ENCODE results near the gene SLC2A10. TPM values are rescaled to one million over a fixed set of nuclear protein-coding genes. Genes with fewer than 3 reads are reported as not detected.
A peak's percentile ranks its signal among the peaks of the same experiment; 100 is the strongest.
"Not testable (repeated sequence)": the region's sequence is repeated elsewhere in the genome, so short reads cannot be mapped to it uniquely, and the experiment has no call there.

SLC2A10 gene
- total and polyA plus RNA-seq, 5 donors, result 4.6 to 8.5 (median 7.4) TPM

DNA sequence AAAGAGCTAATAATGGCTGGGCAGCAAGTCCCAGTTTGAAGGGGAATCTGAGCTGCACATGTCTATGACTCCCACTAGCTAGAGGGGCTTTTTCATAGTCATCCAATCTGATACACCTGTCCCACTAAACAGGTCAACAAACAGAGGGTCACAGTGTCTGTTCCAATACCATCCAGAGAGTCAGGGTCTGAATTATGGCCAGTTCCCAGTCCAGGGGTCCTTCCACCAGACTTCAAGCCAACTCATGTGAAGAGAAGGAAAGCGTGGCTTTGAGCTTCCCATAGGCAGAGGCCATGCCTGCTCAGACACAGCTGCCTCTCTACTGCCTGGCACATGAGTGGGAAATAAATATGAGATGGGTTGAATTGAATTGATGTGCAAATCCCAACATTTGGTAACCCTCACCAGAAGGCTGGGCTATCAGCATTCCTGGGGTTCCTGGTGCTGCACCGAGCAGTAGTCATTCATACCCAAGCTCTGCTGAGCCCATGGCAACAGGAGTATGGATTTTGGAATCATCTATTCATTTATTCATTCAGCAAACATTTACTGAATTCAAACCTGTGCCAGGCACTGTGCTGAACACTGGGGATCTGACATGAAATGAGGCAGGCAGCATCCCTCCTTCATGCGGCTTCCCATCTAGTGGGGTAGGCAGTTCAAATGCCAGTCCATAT is 37.4 kb upstream of the SLC2A10 start:
- Histone ChIP-seq H3K4me1 (ENCODE audit: control insufficient read depth, insufficient read depth, low read length) (no peaks in the 10 kb centered on the region), H3K27me3 (ENCODE audit: control insufficient read depth, insufficient read depth) (no peaks in the 10 kb centered on the region), H3K4me3 (ENCODE audit: low read length) (no peak overlapping the region), H3K9me3 (ENCODE audit: control insufficient read depth, low read length) (peaks cover 4% of the 10 kb centered on the region), H3K27ac (ENCODE audit: low read length) (no peak overlapping the region)
- 98% methylated on average over 3 of the region's 3 CpGs for WGBS
- no peak for DNase-seq
- intact Hi-C loops (cut with DNase I), result loop anchor here in 1 of 4 donors (10.0 kb wide), 1 partner anchor 117 kb away; the partner anchor contains the start of gene OCSTAMP
- no peak for ATAC-seq

GRCh38 chr20:46672543-46673148 is 36.8 kb upstream of the SLC2A10 start:
- H3K9me3 ChIP-seq (ENCODE audit: control insufficient read depth, low read length), result peaks cover 4% of the 10 kb centered on the region
- no peak overlapping the region for H3K4me3 ChIP-seq (ENCODE audit: low read length)
- WGBS, result 93% methylated on average over 5 of the region's 5 CpGs
- H3K4me1 ChIP-seq (ENCODE audit: control insufficient read depth, insufficient read depth, low read length), result no peaks in the 10 kb centered on the region
- H3K27me3 ChIP-seq (ENCODE audit: control insufficient read depth, insufficient read depth), result no peaks in the 10 kb centered on the region
- no peak for DNase-seq
- no peak for ATAC-seq
- intact Hi-C loops (cut with DNase I), result loop anchor here in 1 of 4 donors (10.0 kb wide), 1 partner anchor 118 kb away; the partner anchor contains the start of gene OCSTAMP
- no peak overlapping the region for H3K27ac ChIP-seq (ENCODE audit: low read length)

DNA sequence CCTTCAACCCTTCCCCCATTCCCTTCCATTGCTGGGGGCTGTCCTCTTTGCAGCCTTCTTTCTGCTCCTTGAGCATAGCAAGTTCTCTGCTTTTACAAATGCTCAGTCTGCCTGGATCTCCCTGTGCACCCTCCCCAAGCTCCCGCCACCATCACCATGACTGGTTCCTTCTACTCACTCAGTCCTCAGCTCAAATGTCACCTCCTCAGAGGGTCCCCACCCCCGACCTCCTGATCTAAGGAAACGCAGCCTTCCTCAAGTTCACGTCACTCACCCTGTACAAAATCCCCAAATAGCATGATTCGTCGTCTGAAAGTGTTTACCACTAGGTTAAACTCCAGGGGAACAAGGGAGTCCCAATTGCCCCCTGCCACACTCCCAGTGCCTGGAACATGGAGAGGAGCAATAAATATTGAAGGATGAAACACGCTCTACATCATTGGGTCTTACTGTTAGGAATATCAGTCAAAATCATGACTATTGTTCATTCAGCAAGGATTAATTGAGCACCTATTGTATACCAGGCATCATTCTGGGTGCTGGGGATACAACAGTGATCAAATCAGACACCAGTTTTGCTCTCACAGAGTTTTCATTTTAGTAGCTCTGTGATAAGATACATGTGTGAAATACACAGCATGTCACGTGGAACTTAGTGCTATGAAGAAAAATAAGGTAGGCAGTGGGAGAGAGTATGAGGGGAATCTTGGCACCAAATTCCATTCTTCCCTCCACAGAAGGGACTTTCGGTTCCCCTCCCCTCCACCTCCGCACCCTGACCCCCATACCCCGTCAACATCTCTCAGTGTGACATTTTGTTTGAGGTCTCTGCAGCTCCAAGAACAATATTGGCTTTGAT is 35.8 kb upstream of the SLC2A10 start:
- intact Hi-C loops (cut with DNase I), result loop anchor here in 1 of 4 donors (10.0 kb wide), 1 partner anchor 119 kb away; the partner anchor contains the start of gene OCSTAMP
- no peak overlapping the region for H3K27ac ChIP-seq (ENCODE audit: low read length)
- WGBS, result 72% methylated on average over 11 of the region's 11 CpGs

DNA sequence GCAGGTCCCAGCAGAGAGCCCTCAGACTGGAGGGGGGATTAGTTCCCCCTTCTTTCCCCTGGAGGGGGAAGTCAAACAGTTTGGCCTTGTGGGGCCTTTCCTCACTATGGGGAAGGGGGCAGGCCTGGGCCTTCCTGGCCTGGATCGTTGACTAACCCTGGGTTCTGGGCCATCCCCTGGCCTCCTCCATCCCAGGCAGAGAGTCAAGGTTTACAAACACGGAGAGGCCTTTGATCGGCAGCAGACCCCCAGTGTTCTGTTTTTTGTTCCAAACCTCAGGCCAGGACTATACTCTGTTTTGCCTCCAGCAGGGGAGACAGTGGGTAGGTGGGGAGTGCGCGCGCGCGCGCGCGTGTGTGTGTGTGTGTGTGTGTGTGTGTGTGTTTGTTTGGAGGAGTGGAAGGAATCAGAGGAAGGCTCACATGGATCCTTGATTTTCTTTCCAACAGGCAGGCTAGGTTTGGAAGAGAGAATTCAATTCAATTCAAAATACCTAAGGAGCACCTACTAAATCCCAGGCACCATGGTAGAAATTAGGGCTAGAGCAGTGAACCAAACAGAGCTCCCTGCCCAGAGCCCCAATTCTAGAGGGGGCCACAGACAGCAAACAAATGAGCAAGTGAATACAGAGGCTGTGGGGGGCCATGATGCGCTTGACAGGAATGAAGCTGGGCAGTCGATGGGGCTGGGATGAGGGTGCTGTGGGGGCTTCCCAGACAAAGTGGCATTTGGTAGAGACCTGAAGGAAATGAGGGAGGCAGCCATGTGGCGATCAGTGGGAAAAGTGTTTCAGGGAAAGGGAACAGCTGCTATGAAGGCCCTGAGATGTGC is 35.0 kb upstream of the SLC2A10 start:
- H3K9me3 ChIP-seq (ENCODE audit: control insufficient read depth, low read length), result peaks cover 4% of the 10 kb centered on the region
- H3K27me3 ChIP-seq (ENCODE audit: control insufficient read depth, insufficient read depth), result no peaks in the 10 kb centered on the region
- H3K27ac ChIP-seq (ENCODE audit: low read length), result no peak overlapping the region
- ATAC-seq, result peak; percentile 34 to 53
- 65% methylated on average over 14 of the region's 14 CpGs for WGBS
- peak in 1 of 3 donors; percentile 50 for DNase-seq
- intact Hi-C loops (cut with DNase I), result loop anchor here in 1 of 4 donors (10.0 kb wide), 1 partner anchor 120 kb away; the partner anchor contains the start of gene OCSTAMP
- H3K4me3 ChIP-seq (ENCODE audit: low read length), result no peak overlapping the region
- no peaks in the 10 kb centered on the region for H3K4me1 ChIP-seq (ENCODE audit: control insufficient read depth, insufficient read depth, low read length)

More for the DNA sequence above, 35.8 kb upstream of the SLC2A10 start:
- no peaks in the 10 kb centered on the region for H3K27me3 ChIP-seq (ENCODE audit: control insufficient read depth, insufficient read depth)
- no peaks in the 10 kb centered on the region for H3K4me1 ChIP-seq (ENCODE audit: control insufficient read depth, insufficient read depth, low read length)
- H3K4me3 ChIP-seq (ENCODE audit: low read length), result no peak overlapping the region
- DNase-seq (no peak), ATAC-seq (no peak)
- peaks cover 4% of the 10 kb centered on the region for H3K9me3 ChIP-seq (ENCODE audit: control insufficient read depth, low read length)

DNA sequence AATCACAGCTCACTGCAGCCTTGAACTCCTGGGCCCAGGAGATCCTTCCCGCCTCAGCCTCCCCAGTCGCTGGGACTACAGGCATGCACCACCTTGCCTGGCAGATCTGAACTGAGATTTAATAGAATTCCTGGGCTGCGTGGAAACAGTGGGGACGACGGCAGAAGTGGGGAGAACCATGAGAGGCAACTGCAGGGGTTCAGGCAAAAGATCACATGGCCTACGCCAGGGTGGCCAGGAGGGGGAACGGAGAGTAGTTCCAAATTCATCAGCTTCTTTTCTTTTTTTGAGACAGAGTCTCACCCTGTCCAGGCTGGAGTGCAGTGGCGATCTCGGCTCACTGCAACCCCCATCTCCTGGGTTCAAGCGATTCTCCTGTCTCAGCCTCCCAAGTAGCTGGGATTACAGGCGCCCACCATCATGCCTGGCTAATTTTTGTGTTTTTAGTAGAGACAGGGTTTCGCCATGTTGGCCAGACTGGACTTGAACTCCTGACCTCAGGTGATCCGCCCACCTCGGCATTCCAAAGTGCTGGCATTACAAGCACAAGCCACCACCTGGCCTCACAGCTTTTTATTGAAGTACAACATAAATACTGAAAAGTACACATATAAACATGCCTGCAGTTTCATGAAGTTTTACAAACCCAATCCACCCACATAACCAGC is 32.7 kb upstream of the SLC2A10 start:
- ATAC-seq, result not testable (repeated sequence)
- intact Hi-C loops (cut with DNase I), result loop anchor here in 1 of 4 donors (10.0 kb wide), 1 partner anchor 122 kb away; the partner anchor contains the start of gene OCSTAMP

GRCh38 chr20:46677608-46678007 is 31.8 kb upstream of the SLC2A10 start:
- Histone ChIP-seq H3K9me3 (ENCODE audit: control insufficient read depth, low read length) (peaks cover 2% of the 10 kb centered on the region), H3K27me3 (ENCODE audit: control insufficient read depth, insufficient read depth) (no peaks in the 10 kb centered on the region), H3K27ac (ENCODE audit: low read length) (no peak overlapping the region), H3K4me3 (ENCODE audit: low read length) (no peak overlapping the region), H3K4me1 (ENCODE audit: control insufficient read depth, insufficient read depth, low read length) (peaks cover under 1% of the 10 kb centered on the region)
- no peak for ATAC-seq
- DNase-seq, result no peak
- WGBS, result 90% methylated on average over 5 of the region's 5 CpGs
- intact Hi-C loops (cut with DNase I), result loop anchor here in 1 of 4 donors (10.0 kb wide), 1 partner anchor 123 kb away; the partner anchor contains the start of gene OCSTAMP

More for the DNA sequence above, 32.7 kb upstream of the SLC2A10 start:
- not testable (repeated sequence) for H3K27me3 ChIP-seq (ENCODE audit: control insufficient read depth, insufficient read depth); DNase-seq; H3K4me3 ChIP-seq (ENCODE audit: low read length); H3K9me3 ChIP-seq (ENCODE audit: control insufficient read depth, low read length); H3K27ac ChIP-seq (ENCODE audit: low read length); H3K4me1 ChIP-seq (ENCODE audit: control insufficient read depth, insufficient read depth, low read length)
- WGBS, result 92% methylated on average over 13 of the region's 14 CpGs

- 84% methylated on average over 4 of the region's 4 CpGs for WGBS
- Histone ChIP-seq H3K4me1 (ENCODE audit: control insufficient read depth, insufficient read depth, low read length) (peaks cover 6% of the 10 kb centered on the region), H3K27ac (ENCODE audit: low read length) (no peak overlapping the region), H3K4me3 (ENCODE audit: low read length) (no peak overlapping the region), H3K27me3 (ENCODE audit: control insufficient read depth, insufficient read depth) (no peaks in the 10 kb centered on the region), H3K9me3 (ENCODE audit: control insufficient read depth, low read length) (no peaks in the 10 kb centered on the region)
- ATAC-seq (no peak), DNase-seq (no peak)
- intact Hi-C loops (cut with DNase I), result loop anchor here in 1 of 4 donors (10.0 kb wide), 1 partner anchor 124 kb away; the partner anchor contains the start of gene OCSTAMP
Measured at GRCh38 chr20:46678516-46678915, 30.9 kb upstream of the SLC2A10 start.

GRCh38 chr20:46680684-46681031 is 28.8 kb upstream of the SLC2A10 start:
- WGBS, result 91% methylated on average over 2 of the region's 2 CpGs
- intact Hi-C loops (cut with DNase I), result loop anchor here in 2 of 4 donors (2.0 to 10.0 kb wide), 4 partner anchors 108 to 156 kb away; no protein-coding TSS in a partner anchor
- Histone ChIP-seq H3K4me3 (ENCODE audit: low read length) (no peak overlapping the region), H3K27ac (ENCODE audit: low read length) (no peak overlapping the region), H3K4me1 (ENCODE audit: control insufficient read depth, insufficient read depth, low read length) (peaks cover 6% of the 10 kb centered on the region), H3K27me3 (ENCODE audit: control insufficient read depth, insufficient read depth) (no peaks in the 10 kb centered on the region), H3K9me3 (ENCODE audit: control insufficient read depth, low read length) (no peaks in the 10 kb centered on the region)
- DNase-seq (no peak), ATAC-seq (no peak)

GRCh38 chr20:46681032-46681854 is 28.2 kb upstream of the SLC2A10 start:
- no peak overlapping the region for H3K27ac ChIP-seq (ENCODE audit: low read length)
- DNase-seq (peak; percentile 33 to 73 (median 60)), ATAC-seq (no peak)
- WGBS, result 48% methylated on average over 14 of the region's 14 CpGs
- H3K4me3 ChIP-seq (ENCODE audit: low read length), result no peak overlapping the region
- peaks cover 6% of the 10 kb centered on the region for H3K4me1 ChIP-seq (ENCODE audit: control insufficient read depth, insufficient read depth, low read length)
- H3K27me3 ChIP-seq (ENCODE audit: control insufficient read depth, insufficient read depth), result no peaks in the 10 kb centered on the region
- no peaks in the 10 kb centered on the region for H3K9me3 ChIP-seq (ENCODE audit: control insufficient read depth, low read length)
- intact Hi-C loops (cut with DNase I), result loop anchor here in 2 of 4 donors (2.0 to 10.0 kb wide), 4 partner anchors 109 to 156 kb away; no protein-coding TSS in a partner anchor
